Epidermal melanocyte (primary cell): Measurements from ENCODE around the gene DDX10.
A peak's percentile ranks its signal among the peaks of the same experiment; 100 is the strongest.

ENCODE experiments used
- DNase-seq: peaks from one replicate; pipeline ENCODE4 v3.0.0; 2011; ENCODE audit warnings: low spot score; ENCODE audit not compliant: insufficient read length

Gene DDX10

DNA sequence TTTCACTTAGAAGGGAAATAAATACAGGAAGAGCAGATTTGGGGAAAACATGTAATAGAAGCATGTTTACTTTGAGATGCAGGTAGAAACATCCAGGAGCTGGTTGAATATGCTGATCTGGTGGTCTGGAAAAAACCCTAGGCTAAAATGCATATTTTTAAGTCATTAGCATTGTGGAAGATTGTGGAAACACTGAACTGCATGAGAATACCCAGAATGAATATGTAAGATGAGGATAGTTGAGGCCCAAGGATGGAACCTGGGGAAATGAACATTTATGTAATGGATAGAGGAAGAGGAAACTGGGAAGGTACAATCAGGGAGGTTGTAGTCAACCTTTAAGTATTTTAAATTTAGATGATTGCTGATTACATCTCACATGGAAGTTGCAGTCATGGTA lies 269.4 kb downstream of the DDX10 start:
- DNase-seq = no peak

DNA sequence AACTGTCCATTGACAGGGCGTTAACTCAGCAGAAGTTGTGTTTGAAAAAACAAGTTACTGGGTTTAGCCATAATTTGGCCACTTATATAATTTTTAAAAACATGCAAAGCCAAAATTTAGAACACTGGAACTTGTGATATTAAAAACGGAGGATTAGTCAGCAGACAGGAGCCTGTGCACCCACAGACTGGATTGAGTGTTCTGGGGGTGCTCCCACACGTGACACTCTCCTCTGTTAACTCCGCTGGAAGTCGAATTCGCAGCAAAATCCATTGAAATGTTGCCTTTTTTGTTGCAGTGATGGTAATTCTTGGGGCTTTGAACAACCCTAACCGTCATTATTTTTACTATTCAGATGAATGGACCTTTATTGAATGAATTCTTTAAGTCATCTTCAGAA lies 269.8 kb downstream of the DDX10 start:
- DNase-seq = no peak

DNA sequence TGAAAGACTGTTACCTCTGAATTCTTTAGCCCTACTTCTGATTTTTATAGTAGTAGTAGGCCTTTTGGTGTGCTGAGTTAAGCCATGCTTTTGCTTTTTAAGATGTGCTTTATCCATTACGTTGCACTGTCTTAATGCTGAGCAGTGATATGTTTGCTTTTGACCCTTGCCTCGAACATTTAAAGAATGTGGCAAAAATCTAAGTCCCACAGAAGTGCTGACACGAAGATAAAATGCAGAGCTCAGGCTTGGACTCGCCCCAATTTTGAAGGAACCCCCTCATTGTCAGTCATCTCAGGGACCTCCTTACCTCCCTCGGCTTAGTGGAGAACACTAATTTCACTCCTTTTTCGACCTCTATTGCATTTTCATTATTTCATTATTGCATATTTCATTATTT lies 272.9 kb downstream of the DDX10 start:
- no peak for DNase-seq

DNA sequence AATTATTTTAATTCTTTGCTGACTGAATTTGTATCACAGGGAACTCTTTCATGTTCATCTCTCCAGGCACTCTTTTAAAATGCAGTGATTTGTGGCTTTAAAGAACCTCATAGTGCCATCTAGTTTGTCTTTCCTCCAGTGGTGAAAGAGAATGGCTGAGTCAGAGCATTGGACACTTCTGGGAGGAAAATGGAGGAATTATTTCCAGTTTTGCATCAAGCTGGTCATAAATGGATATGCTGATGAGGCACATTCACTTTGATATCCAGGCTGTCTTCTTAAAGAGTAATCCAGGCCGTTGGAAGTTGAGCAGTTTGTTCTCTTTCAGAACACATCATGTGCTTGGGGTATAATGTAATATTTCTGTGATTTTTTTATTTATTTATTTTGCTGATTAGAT lies 273.7 kb downstream of the DDX10 start:
- DNase-seq = no peak

DNA sequence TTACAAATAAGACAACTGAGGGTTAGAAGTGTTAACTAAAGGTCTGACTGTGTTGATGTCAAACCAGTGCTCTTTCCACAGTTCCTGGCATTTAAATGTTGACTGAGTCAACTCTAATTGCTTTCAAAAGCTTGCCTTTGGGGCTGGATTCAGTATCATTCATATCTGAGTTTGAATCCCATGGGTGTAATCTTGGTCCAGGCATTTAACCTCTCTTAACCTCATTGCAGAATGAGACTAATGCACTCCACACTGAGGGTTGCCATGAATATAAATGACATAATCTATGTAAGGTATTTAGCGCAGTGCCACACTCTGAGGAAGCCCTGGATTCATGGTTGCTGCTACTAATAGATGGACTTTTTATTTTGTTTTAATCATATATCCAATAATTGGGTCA lies 274.3 kb downstream of the DDX10 start:
- no peak for DNase-seq

DNA sequence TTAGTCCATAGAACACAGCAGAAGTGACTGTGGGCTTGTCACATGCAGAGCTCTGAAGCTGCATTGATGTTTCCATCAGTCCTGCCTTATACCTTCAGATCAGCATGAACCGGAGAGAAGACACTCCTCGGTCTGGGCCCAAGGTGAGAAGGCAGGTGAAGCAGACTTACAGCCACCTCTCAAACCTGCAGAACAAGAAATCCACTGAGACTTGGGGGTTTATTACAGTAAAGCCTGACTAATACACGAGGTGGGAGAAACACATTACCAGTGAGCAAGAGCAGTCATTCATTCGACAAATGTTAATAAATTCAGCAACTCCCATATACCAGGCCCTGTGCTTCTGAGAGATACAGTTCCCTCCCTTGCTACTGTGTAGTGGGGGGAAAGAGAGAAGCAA lies 279.0 kb downstream of the DDX10 start:
- no peak for DNase-seq

DNA sequence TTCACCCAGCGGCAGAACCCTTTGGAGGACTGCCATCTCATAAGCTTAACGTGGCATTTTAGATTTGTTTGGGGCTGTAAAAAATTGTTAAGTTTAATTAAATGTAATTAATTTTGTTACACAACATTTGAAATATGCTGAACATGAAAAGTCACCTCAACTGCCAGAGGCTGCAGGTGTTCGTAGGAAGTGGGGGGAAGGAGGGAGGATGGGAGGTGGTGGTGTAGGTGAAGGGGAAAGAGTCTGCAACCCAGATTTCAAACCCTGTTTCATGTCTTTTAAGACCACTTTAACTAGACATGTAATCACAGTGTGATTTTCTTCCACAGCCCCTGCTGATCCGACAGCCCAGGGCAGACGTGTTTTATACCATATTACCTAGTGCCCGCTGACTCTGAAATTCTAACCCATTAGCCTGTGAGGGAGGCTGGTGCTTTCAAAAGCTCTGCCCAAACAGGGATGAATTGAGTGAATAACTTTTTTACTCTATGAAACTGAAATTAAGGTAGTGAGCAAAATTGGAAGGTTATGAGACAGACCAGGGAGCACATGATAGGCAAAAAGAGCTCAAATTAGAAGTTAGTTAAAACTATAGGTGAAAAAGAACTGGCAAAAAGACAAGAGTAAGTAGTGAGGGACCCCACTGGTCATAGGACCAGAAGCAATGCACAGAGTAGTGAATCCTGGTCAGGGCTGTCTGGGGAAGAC lies 279.8 kb downstream of the DDX10 start:
- DNase-seq = no peak

DNA sequence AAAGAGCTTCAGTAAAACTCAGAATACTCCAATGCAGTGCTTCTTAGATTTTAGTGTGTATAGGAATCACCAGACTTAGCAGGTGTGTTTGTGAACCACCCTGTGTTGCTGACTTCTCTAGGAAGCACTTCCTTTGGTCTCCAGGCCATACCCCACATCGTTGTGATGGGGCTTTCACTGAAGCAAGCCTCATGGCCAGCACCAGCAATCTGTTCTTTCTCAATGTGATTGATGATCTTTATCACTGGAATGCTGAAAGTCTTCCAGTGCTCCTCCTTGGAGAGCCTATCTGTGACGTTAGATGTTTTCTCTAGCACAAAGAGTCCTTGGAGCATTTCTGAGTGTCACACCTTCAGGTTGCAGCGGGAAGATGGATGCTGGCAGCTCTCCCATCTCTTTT lies 280.5 kb downstream of the DDX10 start:
- no peak for DNase-seq

DNA sequence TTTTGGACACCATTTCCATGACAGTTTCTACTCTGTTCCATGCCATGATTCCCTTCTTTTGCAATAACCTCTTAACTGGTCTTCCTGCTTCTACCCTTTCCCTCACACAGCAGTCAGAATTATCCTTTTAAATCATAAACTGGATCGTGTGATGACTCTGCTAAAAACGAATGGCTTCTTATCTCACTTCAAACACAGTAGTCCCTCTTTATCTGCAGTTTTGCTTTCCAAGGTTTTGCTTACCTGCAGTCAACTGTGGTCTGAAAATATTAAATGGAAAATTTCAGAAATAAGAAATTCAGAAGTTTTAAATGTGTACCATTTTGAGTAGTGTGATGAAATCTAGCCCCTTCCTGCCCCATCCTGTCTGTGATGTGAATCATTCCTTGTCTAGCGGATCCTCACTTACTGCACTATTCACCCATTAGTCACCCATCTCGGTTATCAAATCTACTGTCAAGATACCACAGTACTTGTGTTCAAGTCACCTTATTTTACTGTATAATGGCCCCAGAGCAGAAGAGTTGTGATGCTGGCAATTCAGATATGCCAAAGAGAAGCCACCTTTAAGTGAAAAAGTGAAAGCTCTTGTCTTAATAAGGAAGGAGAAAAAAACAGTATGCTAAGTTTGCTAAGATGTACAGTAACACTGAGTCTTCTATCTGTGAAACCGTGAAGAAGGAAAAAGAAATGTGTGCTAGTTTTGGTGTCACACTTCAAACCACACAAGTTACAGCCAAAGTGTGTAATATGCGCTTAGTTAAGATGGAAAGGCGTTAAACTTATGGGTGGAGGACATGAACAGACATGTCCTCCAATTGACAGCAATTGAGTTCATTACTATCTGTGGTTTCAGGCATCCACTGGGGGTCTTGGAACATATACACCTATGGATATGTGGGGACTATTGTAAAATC lies 283.0 kb downstream of the DDX10 start:
- DNase-seq = no peak

DNA sequence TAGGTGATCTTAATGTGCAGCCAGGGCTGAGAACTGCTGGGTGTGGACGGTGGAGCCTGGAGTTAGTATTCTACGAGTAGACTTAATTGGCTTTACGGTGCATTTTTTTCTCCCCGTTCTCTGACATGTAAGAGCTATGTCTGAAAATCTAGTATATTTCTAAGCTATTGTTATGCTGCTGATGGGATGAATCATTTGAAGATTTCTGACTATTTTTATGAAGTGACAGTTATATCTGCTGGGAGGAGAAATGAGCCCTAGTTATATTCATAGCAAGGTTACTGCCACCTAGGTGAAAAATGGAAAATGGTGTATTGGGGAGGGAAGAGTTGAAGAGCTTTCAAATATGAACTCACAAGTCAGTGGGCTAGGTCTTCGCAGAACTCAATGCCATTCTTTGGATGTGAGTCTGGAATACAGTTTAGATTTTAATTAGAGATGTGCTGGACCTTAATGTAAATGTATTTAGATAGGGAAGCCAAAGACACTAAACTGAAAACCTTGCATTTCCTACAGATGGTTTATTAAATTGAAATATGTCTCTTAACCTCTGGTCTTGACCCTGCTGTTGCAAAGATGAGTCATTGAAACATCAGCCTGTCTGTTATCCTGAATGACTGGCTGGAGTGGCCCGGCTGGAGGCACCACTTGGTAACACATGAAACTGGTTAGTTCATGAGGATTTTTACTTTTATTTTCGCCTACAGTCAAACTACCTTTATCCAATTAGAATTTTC lies 293.7 kb downstream of the DDX10 start:
- no peak for DNase-seq

DNA sequence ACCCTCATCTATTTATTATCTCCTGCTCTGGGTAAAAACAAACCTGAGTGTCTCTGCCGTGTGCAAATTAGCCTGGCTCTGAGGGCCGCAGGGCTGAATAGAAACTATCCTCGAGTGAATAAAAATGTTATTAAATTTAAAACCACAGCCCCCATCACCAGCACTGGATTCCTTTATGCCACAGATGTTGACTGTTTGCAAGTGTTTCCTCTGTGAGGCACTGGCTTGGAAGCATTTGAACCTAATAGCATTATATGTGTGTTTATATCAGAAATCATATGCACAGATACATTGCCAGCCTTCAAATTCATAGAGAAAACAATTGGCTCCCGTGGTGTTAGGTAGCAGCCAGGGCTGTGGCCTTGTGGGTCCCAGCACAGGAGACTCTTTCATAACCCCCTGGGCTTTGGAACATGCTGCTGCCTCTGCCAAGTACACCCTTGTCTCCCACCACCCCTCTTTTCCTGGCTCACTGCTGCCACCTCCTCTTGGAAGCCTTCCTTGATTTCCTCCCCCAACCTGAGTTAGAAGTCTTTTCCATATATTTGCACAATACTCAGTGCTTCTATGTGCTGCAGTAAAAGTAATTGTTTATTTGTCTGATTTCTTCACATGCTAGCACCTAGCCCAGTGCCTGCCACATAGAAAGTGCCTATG lies 294.4 kb downstream of the DDX10 start:
- no peak for DNase-seq

DNA sequence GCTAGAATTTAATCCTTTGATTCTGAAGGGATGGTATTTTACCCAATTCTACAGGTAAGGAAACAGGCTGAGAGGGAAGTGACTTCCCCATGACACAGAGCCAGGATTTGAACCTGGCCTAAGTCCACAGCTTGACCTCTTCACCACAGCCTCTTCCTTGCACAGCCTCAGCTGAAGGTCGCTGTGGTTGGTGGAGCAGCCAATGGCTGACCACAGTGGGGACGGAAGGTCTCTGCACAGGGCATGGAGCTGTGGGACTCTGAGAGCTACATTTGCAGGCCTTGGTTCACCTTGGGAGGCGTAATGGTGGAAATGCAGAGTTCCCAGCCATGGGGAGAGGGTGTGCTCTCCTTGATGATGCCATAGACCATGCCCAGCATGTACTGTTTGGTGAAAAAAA lies 295.0 kb downstream of the DDX10 start:
- no peak for DNase-seq

DNA sequence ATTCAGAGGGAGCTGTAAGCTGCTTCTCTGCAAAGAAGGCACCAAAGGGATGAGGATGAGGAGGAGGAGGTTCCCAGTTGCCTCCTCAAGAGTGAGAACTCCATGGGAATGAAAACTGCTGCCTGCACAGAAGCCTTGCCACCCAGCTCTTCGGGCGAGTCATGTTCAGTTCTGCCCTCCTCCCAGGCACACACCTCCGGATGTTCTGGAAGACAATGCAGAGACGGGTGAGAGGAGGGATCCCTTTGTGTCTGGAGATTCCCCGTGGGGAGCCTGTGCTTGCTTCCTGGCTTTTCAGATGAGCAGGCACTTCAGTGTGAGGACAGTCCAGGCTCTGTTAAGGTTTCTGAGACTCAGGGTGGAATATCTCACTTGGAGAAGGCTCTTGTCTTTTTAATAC lies 295.6 kb downstream of the DDX10 start:
- no peak for DNase-seq

DNA sequence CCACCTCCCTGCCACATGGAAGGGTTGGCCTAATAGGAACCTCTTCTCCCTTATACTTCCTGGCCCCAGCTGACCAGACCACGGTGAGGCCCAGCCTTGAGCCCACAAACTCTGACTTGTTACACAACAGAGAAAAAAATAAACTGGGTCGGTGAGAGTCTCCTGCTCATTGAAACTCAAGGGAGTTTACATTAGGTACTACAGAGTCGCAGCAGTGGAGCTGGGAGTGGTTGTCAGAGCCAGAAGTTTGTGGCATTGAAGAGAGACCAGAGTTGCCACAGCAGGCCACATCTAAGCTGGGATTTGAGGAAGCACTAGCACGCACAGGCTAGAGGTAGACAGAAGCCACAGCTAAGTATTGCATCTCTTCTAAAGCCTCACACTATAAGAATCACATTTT lies 296.2 kb downstream of the DDX10 start:
- DNase-seq = no peak

DNA sequence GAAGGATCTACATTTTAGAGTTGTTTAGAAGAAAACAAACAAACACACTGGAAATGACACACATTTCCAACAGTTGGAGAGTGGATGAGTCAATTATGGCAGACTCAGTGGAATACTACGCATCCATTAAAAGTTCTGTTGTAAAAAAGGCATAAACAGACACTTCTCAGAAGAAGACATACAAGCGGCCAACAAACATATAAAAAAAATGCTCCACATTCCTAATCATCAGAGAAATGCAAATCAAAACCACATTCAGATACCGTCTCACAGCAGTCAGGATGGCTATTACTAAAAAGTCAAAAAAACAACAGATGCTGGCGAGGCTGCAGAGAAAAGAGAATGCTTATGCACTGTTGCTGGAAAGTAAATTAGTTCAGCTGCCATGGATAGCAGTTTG lies 298.2 kb downstream of the DDX10 start:
- no peak for DNase-seq

DNA sequence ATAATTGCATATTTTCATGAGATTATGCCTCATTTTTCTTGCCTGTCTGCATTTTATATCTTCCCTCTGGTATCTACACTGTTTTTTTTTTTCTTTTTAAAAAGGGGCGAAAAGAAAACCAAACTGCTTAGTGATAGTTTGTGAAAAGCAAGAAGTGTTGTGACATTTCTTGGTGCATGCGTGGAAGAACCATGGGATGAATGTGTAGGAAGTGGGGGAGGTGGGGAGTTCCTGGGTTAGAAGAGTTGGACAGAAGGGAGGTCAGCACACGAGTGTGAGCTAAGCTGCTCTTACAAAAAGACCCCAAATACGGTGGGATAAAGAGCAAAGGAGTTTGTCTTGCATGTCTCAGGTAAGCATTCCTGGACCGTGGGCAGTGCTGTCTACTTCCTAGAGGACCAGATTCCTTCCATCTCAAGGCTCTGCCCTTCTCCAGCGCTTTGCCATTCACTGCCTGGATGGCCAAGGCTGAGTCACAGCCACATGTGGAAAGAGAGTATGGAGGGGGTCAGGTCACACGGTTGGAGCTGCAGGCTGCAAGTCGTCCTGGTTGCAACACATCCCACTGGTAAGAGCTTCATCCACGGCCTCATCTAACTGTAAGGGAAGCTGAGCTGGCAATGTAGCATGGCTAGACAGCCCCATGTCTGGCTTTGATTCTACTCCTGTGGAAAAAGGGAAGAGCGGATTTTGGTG lies 300.6 kb downstream of the DDX10 start:
- no peak for DNase-seq

DNA sequence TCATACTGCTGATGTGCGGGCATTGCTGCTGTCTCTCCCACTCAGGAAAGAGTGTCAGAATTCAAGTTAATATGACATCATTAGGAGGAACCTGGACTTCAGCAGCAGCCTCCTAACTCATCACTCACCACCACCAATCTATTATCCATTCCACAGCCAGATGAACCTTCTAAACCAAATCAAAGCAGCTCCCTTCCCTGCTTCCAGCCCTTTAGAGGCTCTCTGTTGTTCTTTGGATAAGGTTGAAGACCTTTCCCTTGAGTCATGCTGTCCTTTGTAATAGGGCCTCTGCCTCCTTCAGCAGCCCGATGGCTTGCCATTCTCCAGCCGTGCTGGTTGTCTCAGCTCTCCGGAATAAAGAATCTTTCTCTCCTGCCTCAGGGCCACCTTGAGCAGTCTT lies 301.3 kb downstream of the DDX10 start:
- no peak for DNase-seq

DNA sequence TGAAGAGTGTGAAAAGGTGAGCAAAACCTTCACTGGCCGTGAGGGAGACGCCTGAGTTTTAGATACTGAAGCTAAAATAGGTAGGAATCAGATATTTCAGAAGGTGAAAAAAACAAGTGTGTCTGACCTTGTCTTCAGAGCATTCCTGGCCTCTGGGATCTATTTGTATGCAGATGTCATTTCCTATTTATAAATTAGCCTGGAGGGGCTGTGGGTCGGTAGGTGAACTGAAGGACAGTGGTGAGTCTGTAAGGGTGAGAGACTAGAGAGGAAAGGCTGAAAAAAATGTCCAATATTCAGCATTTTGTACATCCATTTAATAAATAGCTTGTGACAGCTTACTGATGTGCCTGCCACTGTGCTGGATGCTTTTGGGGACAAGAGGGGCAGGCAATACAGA lies 302.1 kb downstream of the DDX10 start:
- DNase-seq = no peak

DNA sequence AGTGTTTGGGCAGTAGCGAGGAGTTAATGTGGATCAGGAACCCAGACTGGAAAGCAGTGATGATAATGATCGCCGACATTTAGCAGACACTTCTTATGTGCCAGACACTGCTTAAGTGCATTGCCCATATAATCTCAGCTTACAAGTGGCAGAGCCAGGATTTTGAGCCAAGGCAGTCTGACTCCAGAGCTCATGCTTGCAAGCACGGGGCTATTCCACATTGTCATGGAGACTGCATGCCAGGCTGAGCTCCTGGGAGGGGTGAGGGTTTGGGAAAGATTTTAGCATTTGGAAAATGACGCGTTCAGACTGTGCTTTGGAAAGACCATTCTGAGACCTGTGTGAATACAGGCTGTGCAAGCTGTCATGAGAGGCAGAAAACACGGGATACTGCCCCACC lies 302.7 kb downstream of the DDX10 start:
- DNase-seq = peak; percentile 37

DNA sequence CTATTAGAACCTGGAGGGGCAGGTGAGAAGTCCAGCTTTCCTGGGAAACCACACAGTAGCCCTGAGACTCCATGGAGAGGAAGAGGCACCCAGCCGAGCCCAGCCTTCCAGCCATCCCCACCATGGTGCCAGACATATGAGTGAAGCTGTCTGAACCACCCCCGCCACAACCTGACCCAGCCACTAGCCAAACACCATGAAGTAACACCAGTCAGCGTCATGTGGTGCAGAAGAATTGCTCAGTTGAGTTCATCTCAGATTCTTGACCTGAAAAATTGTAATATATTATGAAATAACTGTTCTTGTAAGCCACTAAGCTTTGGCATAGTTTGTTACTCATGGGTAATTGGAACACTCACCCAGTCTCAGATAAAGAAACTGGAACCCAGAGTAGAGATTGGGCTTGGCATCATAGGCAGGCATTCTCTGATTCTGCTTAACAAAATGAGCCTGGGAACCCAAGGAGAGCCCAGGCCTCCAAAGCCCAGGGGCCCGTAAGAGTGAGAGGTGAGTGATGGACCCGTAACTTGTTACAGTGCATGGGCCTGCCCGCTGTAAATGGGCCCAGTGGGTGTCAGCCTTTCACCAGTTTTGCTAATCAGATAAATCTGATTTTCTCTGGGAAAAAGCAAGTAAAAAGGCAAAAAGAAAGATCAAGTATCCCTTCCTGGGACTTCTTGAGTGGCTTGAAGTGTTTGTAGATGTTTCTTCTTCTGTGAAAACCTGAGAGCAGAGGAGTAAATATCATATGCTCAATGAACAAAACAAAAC lies 305.5 kb downstream of the DDX10 start:
- no peak for DNase-seq
